ENCODE data around the gene JUP. TPM values are rescaled to one million over a fixed set of nuclear protein-coding genes. Genes with fewer than 3 reads are reported as not detected.

JUP gene
- polyA plus RNA-seq, 1 donor from 2014 or later, result 46.1 TPM

GRCh38 chr17:41767324-41768042, 19.0 kb downstream of the JUP start:
- Histone ChIP-seq H3K4me2 (ENCODE audit: low read length) (no peak overlapping the region), H3K4me3 (ENCODE audit: low read length) (no peak overlapping the region), H3K9me3 (ENCODE audit: low read length) (no peaks in the 10 kb centered on the region), H3K27me3 (ENCODE audit: insufficient read depth, low read depth, low read length) (no peaks in the 10 kb centered on the region), H4K20me1 (ENCODE audit: insufficient read depth) (peaks cover 12% of the 10 kb centered on the region), H2AFZ (ENCODE audit: low read depth, low read length) (no peak overlapping the region), H3K36me3 (ENCODE audit: insufficient read depth, low read length) (no peaks in the 10 kb centered on the region), H3F3A (ENCODE audit: insufficient read depth, low read length, poor library complexity, severe bottlenecking) (no peaks in the 10 kb centered on the region), H3K9me2 (ENCODE audit: insufficient read depth, low read length) (no peaks in the 10 kb centered on the region), H3K27ac (ENCODE audit: low read length) (no peak overlapping the region), H3K79me2 (replicated peaks; ENCODE audit: insufficient read depth, low read length) (peaks cover 3% of the 10 kb centered on the region), H3K9ac (ENCODE audit: low read length) (no peak overlapping the region)
- TF ChIP-seq TAF1 (IDR thresholded peaks at IDR 0.05; ENCODE audit: low read depth) (no peak), MXI1 (conservative IDR thresholded peaks at IDR 0.05; ENCODE audit: poor library complexity, severe bottlenecking) (no peak), RAD21 (conservative IDR thresholded peaks at IDR 0.05) (no peak), POLR2AphosphoS5 (IDR thresholded peaks at IDR 0.05) (no peak), CTCF (IDR thresholded peaks at IDR 0.05; ENCODE audit: poor library complexity, severe bottlenecking) (no peak), REST (IDR thresholded peaks at IDR 0.05; ENCODE audit: borderline replicate concordance) (no peak), EZH2 (IDR thresholded peaks at IDR 0.05; ENCODE audit: borderline replicate concordance, insufficient read depth, low read length, poor library complexity, severe bottlenecking) (no peak), EP300 (conservative IDR thresholded peaks at IDR 0.05; ENCODE audit: poor library complexity, severe bottlenecking) (no peak), SMC3 (conservative IDR thresholded peaks at IDR 0.05; ENCODE audit: poor library complexity) (no peak)

- Histone ChIP-seq H3K4me2 (ENCODE audit: low read length) (no peak overlapping the region), H3K27ac (ENCODE audit: low read length) (no peak overlapping the region), H3K9me2 (ENCODE audit: insufficient read depth, low read length) (no peaks in the 10 kb centered on the region), H3F3A (ENCODE audit: insufficient read depth, low read length, poor library complexity, severe bottlenecking) (no peaks in the 10 kb centered on the region), H3K79me2 (replicated peaks; ENCODE audit: insufficient read depth, low read length) (no peaks in the 10 kb centered on the region), H2AFZ (ENCODE audit: low read depth, low read length) (no peak overlapping the region), H3K27me3 (ENCODE audit: insufficient read depth, low read depth, low read length) (no peaks in the 10 kb centered on the region), H3K9me3 (ENCODE audit: low read length) (no peaks in the 10 kb centered on the region), H3K9ac (ENCODE audit: low read length) (no peak overlapping the region), H4K20me1 (ENCODE audit: insufficient read depth) (peaks cover 4% of the 10 kb centered on the region), H3K36me3 (ENCODE audit: insufficient read depth, low read length) (peaks cover 1% of the 10 kb centered on the region), H3K4me3 (ENCODE audit: low read length) (no peak overlapping the region)
- TF ChIP-seq CTCF (IDR thresholded peaks at IDR 0.05; ENCODE audit: poor library complexity, severe bottlenecking) (no peak), TAF1 (IDR thresholded peaks at IDR 0.05; ENCODE audit: low read depth) (no peak), EP300 (conservative IDR thresholded peaks at IDR 0.05; ENCODE audit: poor library complexity, severe bottlenecking) (no peak)
Measured at GRCh38 chr17:41766135-41766534, 20.4 kb downstream of the JUP start.

Measured in neural cell (in vitro differentiated cells).